Spleen (tissue), 11 donors: ENCODE measurements around the gene STAT4. TPM values are rescaled to one million over a fixed set of nuclear protein-coding genes. Genes with fewer than 3 reads are reported as not detected.

Source experiments
- DNase-seq: peaks from one replicate; pipeline ENCODE4 v3.0.0-alpha.2; 2020
- H3K27ac ChIP-seq, 8 donors: fragments of 200-600 bp; sonication (generic) in 7 of 8; 1 replicate in 4 of 8; 2 replicates in 4 of 8; pipeline versions ENCODE4 v1.5.0 to v1.8.0; 2016 to 2021; ENCODE audit warnings: inconsistent platforms in 4 of 8, mild to moderate bottlenecking in 4 of 8, moderate library complexity in 1 of 8
- H3K27me3 ChIP-seq, 7 donors: fragments of 200-600 bp; sonication (generic) in 6 of 7; replicated peaks in 1 of 7; 1 replicate in 4 of 7; 2 replicates in 3 of 7; pipeline versions ENCODE4 v1.5.0 to v1.8.0; 2016 to 2021; ENCODE audit warnings: inconsistent platforms in 3 of 7, mild to moderate bottlenecking in 1 of 7
- H3K36me3 ChIP-seq, 6 donors: fragments of 200-600 bp; sonication (generic) in 5 of 6; 1 replicate in 4 of 6; 2 replicates in 2 of 6; pipeline versions ENCODE4 v1.5.0 to v1.8.0; 2016 to 2021; ENCODE audit warnings: inconsistent platforms in 2 of 6
- H3K4me1 ChIP-seq, 6 donors: fragments of 200-600 bp; sonication (generic) in 5 of 6; 1 replicate in 3 of 6; 2 replicates in 3 of 6; pipeline versions ENCODE4 v1.5.0 to v1.8.0; 2016 to 2021; ENCODE audit warnings: inconsistent platforms in 3 of 6
- H3K4me3 ChIP-seq, 8 donors: fragments of 200-600 bp; sonication (generic) in 7 of 8; 1 replicate in 4 of 8; 2 replicates in 4 of 8; pipeline versions ENCODE4 v1.5.0 to v1.8.0; 2016 to 2021; ENCODE audit warnings: inconsistent platforms in 4 of 8, mild to moderate bottlenecking in 4 of 8, moderate library complexity in 2 of 8
- H3K9me3 ChIP-seq, 8 donors: fragments of 200-600 bp; sonication (generic) in 7 of 8; 1 replicate in 4 of 8; 2 replicates in 4 of 8; pipeline versions ENCODE4 v1.5.0 to v1.8.0; 2016 to 2021; ENCODE audit warnings: inconsistent platforms in 4 of 8
- POLR2A ChIP-seq, 3 donors: fragments of 450-650 bp; IDR thresholded peaks; one replicate each; pipeline ENCODE4 v1.5.1; 2017; ENCODE audit warnings: antibody characterized with exemption in 3 of 3, mild to moderate bottlenecking in 1 of 3
- POLR2AphosphoS5 ChIP-seq, 3 donors: sonication (generic); formaldehyde crosslinking; IDR thresholded peaks; one replicate each; pipeline ENCODE4 v1.5.1; 2017; ENCODE audit warnings: antibody characterized with exemption in 3 of 3
- WGBS, 5 donors: extraction: QIAGEN DNeasy Blood & Tissue Kit in 3 of 5; methylation state at CpG; one replicate each; pipeline versions ENCODE4 v1.1.5 to v1.1.7; 2013 to 2018; 5-methylcytosine and 5-hydroxymethylcytosine counted together
- intact Hi-C: fragments of 100-400 bp; cut with DNase I; formaldehyde crosslinking; loops from one replicate; pipeline ENCODE4 v1.15.0; 2023; ENCODE audit warnings: low total_unique reads
- polyA plus RNA-seq, 3 donors: library from polyadenylated mRNA; stranded (reverse); fragments of 200-250 nt; gene quantifications; one replicate each; pipeline ENCODE4 v1.2.1, GENCODE V29; 2013
- total RNA-seq, 7 donors: library from RNA; depleted of rRNA in 3 of 7; stranded (reverse); fragments of >200 nt in 3 of 7; fragmentation: NEBNext Ultra II Directional in 4 of 7; extraction: Animal tissue kit (Norgen Biotek cat#: 25700) in 4 of 7; gene quantifications; one replicate each; pipeline versions ENCODE4 v1.1.0 to v1.2.1, GENCODE V29; 2016 to 2021
- TF ChIP-seq, protein P1 (sequence below), 11 experiments: fragments of 200-600 bp in 7 of 11; fragments of 450-650 bp in 4 of 11; sonication (generic) in 4 of 11; IDR thresholded peaks in 8 of 11; conservative IDR thresholded peaks in 3 of 11; 1 replicate in 7 of 11; 2 replicates in 4 of 11; pipeline versions ENCODE4 v1.4.0 to v1.8.0; 2016 to 2021; ENCODE audit warnings: antibody characterized with exemption in 11 of 11, inconsistent platforms in 4 of 11, mild to moderate bottlenecking in 1 of 11
- donor health status: healthy with polysubstance abuse.
- donor health status: DM: no; HTN: no; CAD: no; lungs with moderate emphysema.
- donor health status: DM: no; HTN: no; CAD: no.
- donor health status: Bipolar disorder and iron deficiency.
- donor health status: healthy.
- donor health status: DM: no; HTN: no; CAD: no.
- donor health status: DM: yes; HTN: yes; CAD: no.

Gene STAT4
- total and polyA plus RNA-seq, 10 donors = 4.0 to 36.7 (median 25.6) TPM

DNA sequence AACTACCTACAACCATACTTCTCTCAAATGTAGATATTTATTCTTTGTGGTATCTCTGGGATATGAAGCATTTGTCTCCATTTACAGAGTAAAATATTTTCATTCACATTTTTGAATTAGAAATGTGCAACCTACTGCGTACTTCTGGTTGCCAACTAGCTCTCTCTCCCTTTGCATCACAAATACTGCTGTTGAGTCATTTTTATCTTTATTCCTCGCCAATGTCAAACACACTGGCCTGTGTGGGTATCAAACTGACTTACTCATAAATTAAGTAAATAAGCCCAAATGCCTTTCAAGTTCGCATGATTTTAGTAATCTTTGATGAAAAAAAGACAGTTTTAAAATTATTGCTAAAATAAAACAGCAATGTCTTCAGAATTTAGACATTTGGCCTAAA lies 67.3 kb downstream of the STAT4 start:
- H3K27me3 ChIP-seq = no peaks in the 10 kb centered on the region
- no peak overlapping the region for H3K4me3 ChIP-seq
- peaks cover 0 to 19% (median 10%) of the 10 kb centered on the region in 8 donors for H3K9me3 ChIP-seq
- TF ChIP-seq POLR2AphosphoS5 (IDR thresholded peaks at IDR 0.05) (no peak), POLR2A (IDR thresholded peaks at IDR 0.05) (no peak)
- TF ChIP-seq, protein P1, sequence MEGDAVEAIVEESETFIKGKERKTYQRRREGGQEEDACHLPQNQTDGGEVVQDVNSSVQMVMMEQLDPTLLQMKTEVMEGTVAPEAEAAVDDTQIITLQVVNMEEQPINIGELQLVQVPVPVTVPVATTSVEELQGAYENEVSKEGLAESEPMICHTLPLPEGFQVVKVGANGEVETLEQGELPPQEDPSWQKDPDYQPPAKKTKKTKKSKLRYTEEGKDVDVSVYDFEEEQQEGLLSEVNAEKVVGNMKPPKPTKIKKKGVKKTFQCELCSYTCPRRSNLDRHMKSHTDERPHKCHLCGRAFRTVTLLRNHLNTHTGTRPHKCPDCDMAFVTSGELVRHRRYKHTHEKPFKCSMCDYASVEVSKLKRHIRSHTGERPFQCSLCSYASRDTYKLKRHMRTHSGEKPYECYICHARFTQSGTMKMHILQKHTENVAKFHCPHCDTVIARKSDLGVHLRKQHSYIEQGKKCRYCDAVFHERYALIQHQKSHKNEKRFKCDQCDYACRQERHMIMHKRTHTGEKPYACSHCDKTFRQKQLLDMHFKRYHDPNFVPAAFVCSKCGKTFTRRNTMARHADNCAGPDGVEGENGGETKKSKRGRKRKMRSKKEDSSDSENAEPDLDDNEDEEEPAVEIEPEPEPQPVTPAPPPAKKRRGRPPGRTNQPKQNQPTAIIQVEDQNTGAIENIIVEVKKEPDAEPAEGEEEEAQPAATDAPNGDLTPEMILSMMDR (IDR thresholded peaks at IDR 0.05 in 8 of 11, conservative IDR thresholded peaks at IDR 0.05 in 3 of 11) = no peak
- WGBS, 5 donors = 88 to 94% (median 93%) methylated on average over 3 of the region's 3 CpGs
- no peaks in the 10 kb centered on the region for H3K36me3 ChIP-seq
- H3K27ac ChIP-seq = no peak overlapping the region
- peaks cover 0 to 4% (median 2%) of the 10 kb centered on the region in 6 donors for H3K4me1 ChIP-seq
- no peak for DNase-seq
- intact Hi-C loops = no loop called here

DNA sequence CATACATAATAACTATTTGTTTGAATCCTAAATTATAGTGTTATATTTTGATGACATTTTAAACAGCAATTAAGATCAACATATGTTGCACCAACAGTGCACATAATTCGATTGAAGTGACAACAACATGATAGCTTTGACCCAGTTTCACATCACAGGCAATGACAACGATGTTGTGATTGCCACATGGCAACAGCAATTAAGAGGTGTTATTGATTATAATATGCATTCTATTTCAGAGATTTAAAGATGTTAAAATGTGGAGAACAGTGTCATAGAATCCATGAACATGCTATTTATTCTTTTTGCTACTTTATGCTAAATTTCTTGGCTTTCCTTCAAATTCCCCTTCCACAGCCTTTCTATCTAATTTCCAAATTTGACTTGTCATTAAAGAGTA lies 68.5 kb downstream of the STAT4 start:
- H3K4me3 ChIP-seq = no peak overlapping the region
- intact Hi-C loops = no loop called here
- no peaks in the 10 kb centered on the region for H3K27me3 ChIP-seq
- no peaks in the 10 kb centered on the region for H3K36me3 ChIP-seq
- H3K4me1 ChIP-seq = peaks cover 0 to 6% (median 2%) of the 10 kb centered on the region in 6 donors
- no peak for DNase-seq
- peaks cover 0 to 19% (median 10%) of the 10 kb centered on the region in 8 donors for H3K9me3 ChIP-seq
- 68 to 88% (median 73%) methylated on average over 2 of the region's 2 CpGs for WGBS, 5 donors
- TF ChIP-seq POLR2AphosphoS5 (IDR thresholded peaks at IDR 0.05) (no peak), POLR2A (IDR thresholded peaks at IDR 0.05) (no peak)
- TF ChIP-seq, protein P1 (IDR thresholded peaks at IDR 0.05 in 8 of 11, conservative IDR thresholded peaks at IDR 0.05 in 3 of 11) = no peak
- no peak overlapping the region for H3K27ac ChIP-seq

DNA sequence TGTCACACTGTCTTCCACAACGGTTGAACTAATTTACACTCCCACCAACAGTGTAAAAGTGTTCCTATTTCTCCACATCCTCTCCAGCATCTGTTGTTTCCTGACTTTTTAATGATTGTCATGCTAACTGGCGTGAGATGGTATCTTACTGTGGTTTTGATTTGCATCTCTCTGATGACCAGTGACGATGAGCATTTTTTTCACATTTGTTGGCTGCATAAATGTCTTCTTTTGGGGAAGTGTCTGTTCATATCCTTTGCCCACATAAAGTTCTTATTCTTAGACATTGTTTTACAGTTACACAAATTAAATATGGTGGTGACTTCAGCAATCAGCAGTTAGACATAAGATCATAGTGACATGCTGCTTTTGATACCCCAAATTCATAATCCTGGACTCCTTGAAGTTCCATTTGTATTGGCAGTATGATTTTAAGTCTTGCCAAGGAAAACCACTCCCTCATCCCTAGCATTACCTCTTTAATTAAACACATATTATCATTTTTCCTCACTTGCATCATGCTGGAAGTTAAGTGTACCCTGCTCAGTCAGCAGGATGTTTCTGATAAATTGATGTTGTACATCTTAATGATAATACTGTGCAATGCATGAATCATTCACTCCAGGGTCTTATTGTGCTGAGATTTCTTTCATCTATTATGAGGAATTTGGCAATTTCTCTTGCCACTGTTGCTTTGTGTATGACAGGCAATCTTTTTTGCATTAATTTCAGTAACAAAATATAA lies 69.2 kb downstream of the STAT4 start:
- H3K9me3 ChIP-seq = peaks cover 0 to 17% (median 10%) of the 10 kb centered on the region in 8 donors
- H3K27me3 ChIP-seq = no peaks in the 10 kb centered on the region
- TF ChIP-seq POLR2A (IDR thresholded peaks at IDR 0.05) = no peak
- TF ChIP-seq, protein P1 (IDR thresholded peaks at IDR 0.05 in 8 of 11, conservative IDR thresholded peaks at IDR 0.05 in 3 of 11) = no peak
- no peak for TF ChIP-seq POLR2AphosphoS5 (IDR thresholded peaks at IDR 0.05)
- H3K4me3 ChIP-seq = no peak overlapping the region
- no peaks in the 10 kb centered on the region for H3K36me3 ChIP-seq
- WGBS, 5 donors = 51 to 76% (median 62%) methylated on average over 3 of the region's 3 CpGs
- intact Hi-C loops = no loop called here
- no peak overlapping the region for H3K27ac ChIP-seq
- peaks cover 0 to 6% (median 2%) of the 10 kb centered on the region in 6 donors for H3K4me1 ChIP-seq
- no peak for DNase-seq

- H3K9me3 ChIP-seq = peaks cover 0 to 4% (median 0%) of the 10 kb centered on the region in 8 donors
- no peak overlapping the region for H3K27ac ChIP-seq
- H3K4me3 ChIP-seq = no peak overlapping the region
- H3K4me1 ChIP-seq = peaks cover 0 to 6% (median 2%) of the 10 kb centered on the region in 6 donors
- H3K36me3 ChIP-seq = no peaks in the 10 kb centered on the region
- intact Hi-C loops = no loop called here
- WGBS, 5 donors = 50 to 66% (median 61%) methylated on average over 3 of the region's 3 CpGs
- no peaks in the 10 kb centered on the region for H3K27me3 ChIP-seq
- TF ChIP-seq POLR2AphosphoS5 (IDR thresholded peaks at IDR 0.05) (no peak), POLR2A (IDR thresholded peaks at IDR 0.05) (no peak)
- TF ChIP-seq, protein P1 (IDR thresholded peaks at IDR 0.05 in 8 of 11, conservative IDR thresholded peaks at IDR 0.05 in 3 of 11) = no peak
- DNase-seq = no peak
Measured at GRCh38 chr2:191078165-191078867, 72.5 kb downstream of the STAT4 start.
